Measurements from ENCODE around the gene ALLC. TPM values are rescaled to one million over a fixed set of nuclear protein-coding genes. Genes with fewer than 3 reads are reported as not detected.

ALLC gene
- total and polyA plus RNA-seq, 10 of the 15 experiments (the other 5 are each of a cell fraction or from before 2014, with no cell fraction given), result 0.05 TPM; not detected in 9

DNA sequence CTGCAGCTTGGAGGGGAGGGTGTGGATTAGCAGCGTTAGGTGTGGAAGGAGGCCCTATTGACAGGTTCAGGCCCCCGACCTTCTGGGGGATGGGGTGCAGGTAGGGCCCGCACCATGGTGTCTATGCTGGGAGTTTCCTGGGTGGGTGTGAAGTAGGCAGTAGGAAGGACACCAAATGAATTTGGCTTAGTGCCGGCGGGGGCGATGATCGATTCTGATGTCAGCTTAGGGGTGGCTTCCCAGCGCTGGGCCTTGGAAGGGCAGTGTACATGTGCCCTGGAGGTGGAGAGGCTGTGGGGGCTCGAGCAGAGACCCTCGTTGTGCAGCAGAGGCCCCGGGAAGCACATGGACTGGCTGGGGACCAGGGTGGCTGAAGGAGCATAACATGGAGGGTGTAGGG, 67.0 kb downstream of the ALLC start:
- intact Hi-C loops (cut with micrococcal nuclease; ENCODE audit: unreplicated experiment), result no loop called here
- no peak for FAIRE-seq
- in situ Hi-C loops (cut with MboI), result no loop called here

More for the DNA sequence above, 67.0 kb downstream of the ALLC start:
- Histone ChIP-seq H2AFZ (ENCODE audit: control insufficient read depth, low read depth, low read length) (no peak overlapping the region), H3K4me3 (no peak overlapping the region), H3K9me3 (replicated peaks; ENCODE audit: control insufficient read depth, insufficient read depth, low read length) (no peaks in the 10 kb centered on the region), H3K27ac (ENCODE audit: control insufficient read depth, insufficient read depth) (no peak overlapping the region), H3K4me1 (ENCODE audit: control insufficient read depth, insufficient read depth, low read length) (no peaks in the 10 kb centered on the region), H3K4me2 (ENCODE audit: control insufficient read depth, insufficient read depth) (no peak overlapping the region), H4K20me1 (ENCODE audit: control insufficient read depth, insufficient read depth) (no peaks in the 10 kb centered on the region), H3K79me2 (ENCODE audit: control insufficient read depth, insufficient read depth, low read length) (no peaks in the 10 kb centered on the region), H3K9ac (ENCODE audit: control insufficient read depth, insufficient read depth, low read length) (no peak overlapping the region), H3K27me3 (replicated peaks in 1 of 2; ENCODE audit: control insufficient read depth in 2 of 2, insufficient read depth in 2 of 2, low read length in 1 of 2) (no peaks in the 10 kb centered on the region; a peak in 1 of 4 replicates), H3K36me3 (ENCODE audit: control insufficient read depth in 2 of 2, insufficient read depth in 2 of 2, low read length in 1 of 2) (no peaks in the 10 kb centered on the region)
- DNase-seq (ENCODE audit: low read depth, low spot score), result no peak
- CTCF ChIA-PET, result no interaction called here
- 35% methylated on average over 6 of the region's 11 CpGs for WGBS (ENCODE audit: insufficient coverage, insufficient replicate concordance, low lambda C conversion rate, missing lambda C conversion rate)
- BruUV-seq (replicated peaks), result no TSS peak
- ATAC-seq, result no peak
- RAD21 ChIA-PET (ENCODE audit: unreplicated experiment), result no interaction called here
- POLR2A ChIA-PET, result no interaction called here
- TF ChIP-seq CREM (IDR thresholded peaks at IDR 0.05; ENCODE audit: low read depth), result no peak
- no peak for TF ChIP-seq SKIL (IDR thresholded peaks at IDR 0.05; ENCODE audit: low read depth, poor library complexity, severe bottlenecking)
- TF ChIP-seq RCOR1 (conservative IDR thresholded peaks at IDR 0.05; ENCODE audit: low read depth, low read length), result no peak
- TF ChIP-seq SMAD5 (IDR thresholded peaks at IDR 0.05; ENCODE audit: low read depth), result no peak
- no peak for TF ChIP-seq NFYA (IDR thresholded peaks at IDR 0.05; ENCODE audit: borderline replicate concordance, low read depth, low read length)
- SMC1A ChIA-PET (ENCODE audit: uncharacterized antibody, unreplicated experiment), result no interaction called here

Data from GM12878 (cell line).